Endodermal cell (in vitro differentiated cells): ENCODE measurements around the gene ARHGAP26. TPM values are rescaled to one million over a fixed set of nuclear protein-coding genes. Genes with fewer than 3 reads are reported as not detected.
A peak's percentile ranks its signal among the peaks of the same experiment; 100 is the strongest.

Experiments used
- DNase-seq: peaks from one replicate; pipeline ENCODE4 v3.0.0-alpha.2; 2017
- H3K27ac ChIP-seq: 2 replicates; pipeline ENCODE4 v1.5.1; 2013; ENCODE audit warnings: mild to moderate bottlenecking, low read depth, low read length, moderate library complexity
- H3K27me3 ChIP-seq: 2 replicates; pipeline ENCODE4 v1.6.1; 2013; ENCODE audit warnings: mild to moderate bottlenecking, low read length, moderate library complexity; ENCODE audit not compliant: insufficient read depth, control insufficient read depth, poor library complexity, severe bottlenecking
- H3K36me3 ChIP-seq: 2 replicates; pipeline ENCODE4 v1.7.0; 2013; ENCODE audit warnings: mild to moderate bottlenecking, low read length, moderate library complexity; ENCODE audit not compliant: control insufficient read depth, insufficient read depth
- H3K4me1 ChIP-seq: one replicate; pipeline ENCODE4 v1.7.0; 2013; ENCODE audit warnings: low read length; ENCODE audit not compliant: control insufficient read depth, insufficient read depth
- H3K4me3 ChIP-seq: 2 replicates; pipeline ENCODE4 v1.5.1; 2013; ENCODE audit warnings: mild to moderate bottlenecking, low read length, moderate library complexity
- H3K9ac ChIP-seq: 2 replicates; pipeline ENCODE4 v1.6.1; 2013; ENCODE audit warnings: mild to moderate bottlenecking, low read length, moderate library complexity; ENCODE audit not compliant: poor library complexity, severe bottlenecking; ENCODE audit errors: extremely low read depth
- H3K9me3 ChIP-seq: 2 replicates; pipeline ENCODE4 v1.6.1; 2013; ENCODE audit warnings: mild to moderate bottlenecking, low read length, moderate library complexity; ENCODE audit not compliant: control insufficient read depth
- H3K27ac Mint-ChIP-seq: 2 replicates; pipeline ENCODE4 v1.8.0; 2020; ENCODE audit warnings: mixed read lengths
- H3K27me3 Mint-ChIP-seq: 2 replicates; pipeline ENCODE4 v1.8.0; 2021; ENCODE audit warnings: mild to moderate bottlenecking, mixed read lengths; ENCODE audit not compliant: insufficient read depth
- H3K36me3 Mint-ChIP-seq: 2 replicates; pipeline ENCODE4 v1.8.0; 2020; ENCODE audit warnings: low read depth, mixed read lengths
- H3K4me1 Mint-ChIP-seq: 2 replicates; pipeline ENCODE4 v1.8.0; 2020; ENCODE audit warnings: mixed read lengths
- H3K4me3 Mint-ChIP-seq: 2 replicates; pipeline ENCODE4 v1.8.0; 2020; ENCODE audit warnings: mild to moderate bottlenecking, moderate library complexity, mixed read lengths
- H3K9me3 Mint-ChIP-seq: 2 replicates; pipeline ENCODE4 v1.8.0; 2020; ENCODE audit warnings: mild to moderate bottlenecking, mixed read lengths
- WGBS, 2 experiments: methylation state at CpG; one replicate each; pipeline versions ENCODE4 v1.1.5 to v1.1.7; 2013; ENCODE audit warnings: missing lambda C conversion rate in 2 of 2, mixed read lengths in 1 of 2; ENCODE audit not compliant: insufficient coverage in 1 of 2, insufficient read length in 1 of 2; 5-methylcytosine and 5-hydroxymethylcytosine counted together
- total RNA-seq, 2 donors: library from RNA; stranded (reverse); fragmentation: NEBNext Ultra II Directional in 1 of 2; extraction: Animal tissue kit (Norgen Biotek cat#: 25700) in 1 of 2; gene quantifications; 2 replicates in 1 of 2; 3 replicates in 1 of 2; pipeline ENCODE4 v1.2.1, GENCODE V29; 2021
- TF ChIP-seq, protein P1 (sequence below): fragments of 200-600 bp; sonication (generic); conservative IDR thresholded peaks from 2 replicates; pipeline ENCODE4 v1.5.0; 2021; ENCODE audit warnings: antibody characterized with exemption, mild to moderate bottlenecking

ARHGAP26 gene
- total RNA-seq, 2 donors from 2014 or later: 49.2 to 60.5 TPM

DNA sequence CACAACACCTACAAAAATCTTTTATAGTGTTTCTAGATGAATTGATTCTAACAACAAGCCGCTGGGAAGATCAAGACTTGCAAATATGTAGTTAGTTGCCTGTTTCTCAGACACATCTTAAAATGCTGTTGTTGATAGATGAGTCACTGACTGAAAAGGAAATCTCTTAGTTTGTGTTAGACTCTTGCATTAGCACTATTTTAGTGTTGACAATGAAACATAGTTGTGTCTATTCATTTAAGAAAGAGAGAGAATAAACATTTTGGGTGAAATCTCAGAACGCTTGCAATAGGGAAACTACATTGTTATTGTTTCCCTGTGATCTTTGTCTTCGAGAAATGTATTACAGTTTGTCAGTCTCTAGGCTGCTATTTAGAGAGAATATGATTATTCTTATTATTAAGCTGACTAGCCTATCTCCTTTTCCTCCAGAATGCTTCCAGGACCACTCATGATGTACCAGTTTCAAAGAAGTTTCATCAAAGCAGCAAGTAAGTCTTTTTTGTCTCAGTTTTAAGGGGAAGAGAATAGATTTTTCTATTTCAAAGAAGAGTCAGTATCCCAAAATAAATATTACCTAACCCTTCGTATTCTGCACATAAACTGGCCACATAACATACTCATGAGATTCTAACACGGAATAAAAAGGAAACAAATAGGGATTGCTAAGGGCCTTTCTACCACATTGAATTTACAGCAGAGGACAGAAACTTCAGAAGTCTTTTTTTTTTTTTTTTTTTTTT, 285.6 kb downstream of the ARHGAP26 start:
- no peaks in the 10 kb centered on the region for H3K27me3 Mint-ChIP-seq
- peaks cover 6% of the 10 kb centered on the region for H3K4me1 ChIP-seq
- no peak overlapping the region for H3K9ac ChIP-seq
- peaks cover 48% of the 10 kb centered on the region for H3K4me1 Mint-ChIP-seq
- no peak overlapping the region for H3K27ac ChIP-seq
- DNase-seq: no peak
- no peaks in the 10 kb centered on the region for H3K27me3 ChIP-seq
- no peaks in the 10 kb centered on the region for H3K9me3 Mint-ChIP-seq
- peaks cover 30% of the 10 kb centered on the region for H3K36me3 Mint-ChIP-seq
- H3K4me3 ChIP-seq: no peak overlapping the region
- H3K9me3 ChIP-seq: no peaks in the 10 kb centered on the region
- 88 to 100% methylated on average over 2 to 5 of the region's 5 CpGs for WGBS, 2 experiments
- TF ChIP-seq, protein P1, sequence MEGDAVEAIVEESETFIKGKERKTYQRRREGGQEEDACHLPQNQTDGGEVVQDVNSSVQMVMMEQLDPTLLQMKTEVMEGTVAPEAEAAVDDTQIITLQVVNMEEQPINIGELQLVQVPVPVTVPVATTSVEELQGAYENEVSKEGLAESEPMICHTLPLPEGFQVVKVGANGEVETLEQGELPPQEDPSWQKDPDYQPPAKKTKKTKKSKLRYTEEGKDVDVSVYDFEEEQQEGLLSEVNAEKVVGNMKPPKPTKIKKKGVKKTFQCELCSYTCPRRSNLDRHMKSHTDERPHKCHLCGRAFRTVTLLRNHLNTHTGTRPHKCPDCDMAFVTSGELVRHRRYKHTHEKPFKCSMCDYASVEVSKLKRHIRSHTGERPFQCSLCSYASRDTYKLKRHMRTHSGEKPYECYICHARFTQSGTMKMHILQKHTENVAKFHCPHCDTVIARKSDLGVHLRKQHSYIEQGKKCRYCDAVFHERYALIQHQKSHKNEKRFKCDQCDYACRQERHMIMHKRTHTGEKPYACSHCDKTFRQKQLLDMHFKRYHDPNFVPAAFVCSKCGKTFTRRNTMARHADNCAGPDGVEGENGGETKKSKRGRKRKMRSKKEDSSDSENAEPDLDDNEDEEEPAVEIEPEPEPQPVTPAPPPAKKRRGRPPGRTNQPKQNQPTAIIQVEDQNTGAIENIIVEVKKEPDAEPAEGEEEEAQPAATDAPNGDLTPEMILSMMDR: no peak
- peaks cover 14% of the 10 kb centered on the region for H3K36me3 ChIP-seq
- no peak overlapping the region for H3K4me3 Mint-ChIP-seq
- no peak overlapping the region for H3K27ac Mint-ChIP-seq

DNA sequence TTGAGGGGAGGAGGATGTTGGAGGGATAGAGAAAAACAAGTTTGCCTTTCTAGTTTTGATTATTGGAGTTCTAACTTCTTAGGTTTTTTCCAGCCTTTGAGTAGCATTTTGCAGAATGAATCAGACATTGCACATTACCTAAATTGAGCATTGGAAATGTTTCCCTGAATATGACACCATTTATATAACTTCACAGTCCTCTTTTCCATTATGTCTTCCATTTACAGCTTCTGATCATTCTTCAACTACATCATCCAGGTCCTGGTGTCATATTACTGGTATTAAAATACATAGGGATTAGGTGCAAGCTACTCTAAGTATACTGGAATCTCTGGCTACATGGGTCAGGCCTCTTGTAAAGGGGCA, 286.1 kb downstream of the ARHGAP26 start:
- H3K27me3 Mint-ChIP-seq: no peaks in the 10 kb centered on the region
- H3K9me3 Mint-ChIP-seq: no peaks in the 10 kb centered on the region
- no peak for DNase-seq
- no peak overlapping the region for H3K4me3 Mint-ChIP-seq
- Histone ChIP-seq H3K9ac (no peak overlapping the region), H3K27ac (no peak overlapping the region), H3K9me3 (no peaks in the 10 kb centered on the region), H3K36me3 (peaks cover 14% of the 10 kb centered on the region), H3K27me3 (no peaks in the 10 kb centered on the region), H3K4me3 (no peak overlapping the region), H3K4me1 (peaks cover 6% of the 10 kb centered on the region)
- H3K36me3 Mint-ChIP-seq: peaks cover 30% of the 10 kb centered on the region
- peaks cover 50% of the 10 kb centered on the region for H3K4me1 Mint-ChIP-seq
- TF ChIP-seq, protein P1: no peak
- no peak overlapping the region for H3K27ac Mint-ChIP-seq

DNA sequence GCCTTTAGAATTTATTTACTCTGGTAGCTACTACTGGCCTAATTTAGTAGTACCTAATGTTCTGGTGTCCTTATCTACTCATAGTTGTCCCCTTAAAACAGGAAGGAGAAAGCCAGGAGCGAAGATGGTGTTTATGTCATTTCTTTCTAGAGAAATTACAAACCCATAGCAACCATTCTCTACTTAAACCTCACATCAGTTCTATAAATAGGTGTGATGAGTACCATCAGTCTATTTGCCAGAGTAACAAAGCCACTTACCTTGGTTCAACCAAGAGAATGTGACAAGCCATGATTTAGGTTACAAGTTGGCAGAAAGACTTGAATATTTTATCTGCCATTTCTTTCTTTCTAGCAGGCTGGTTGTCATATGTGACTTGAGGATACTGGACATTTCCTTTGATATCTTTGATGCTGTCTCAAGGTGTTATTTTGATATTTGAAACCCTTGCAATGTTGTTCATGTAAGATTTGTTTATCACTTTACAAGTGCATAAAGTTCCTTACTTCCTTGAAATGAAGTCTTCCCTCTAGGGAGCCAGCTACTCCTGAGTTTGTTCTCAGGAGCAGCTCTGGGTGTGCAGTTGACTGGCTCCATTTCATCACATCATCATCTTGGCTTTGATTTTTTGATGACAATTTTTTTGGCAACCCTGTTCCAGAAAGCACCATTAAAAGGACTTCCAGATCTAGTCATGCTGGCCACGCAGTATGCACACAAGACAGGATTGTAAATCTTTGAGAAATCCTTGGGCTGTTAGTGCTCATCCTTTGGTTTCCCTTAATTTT, 286.8 kb downstream of the ARHGAP26 start:
- peak overlapping the region; percentile 1 for H3K27ac Mint-ChIP-seq

More for the DNA sequence above, 286.8 kb downstream of the ARHGAP26 start:
- Histone ChIP-seq H3K27ac (no peak overlapping the region), H3K4me3 (no peak overlapping the region), H3K4me1 (peaks cover 4% of the 10 kb centered on the region), H3K9me3 (no peaks in the 10 kb centered on the region), H3K27me3 (no peaks in the 10 kb centered on the region), H3K36me3 (peaks cover 14% of the 10 kb centered on the region), H3K9ac (no peak overlapping the region)
- TF ChIP-seq, protein P1: no peak
- Mint-ChIP-seq H3K36me3 (peaks cover 34% of the 10 kb centered on the region), H3K9me3 (no peaks in the 10 kb centered on the region), H3K27me3 (no peaks in the 10 kb centered on the region), H3K4me1 (peaks cover 44% of the 10 kb centered on the region), H3K4me3 (no peak overlapping the region)
- 85 to 100% methylated on average over 1 of the region's 2 CpGs for WGBS, 2 experiments
- no peak for DNase-seq
